ENCODE data around the gene VEGFA. TPM values are rescaled to one million over a fixed set of nuclear protein-coding genes. Genes with fewer than 3 reads are reported as not detected.
A peak's percentile ranks its signal among the peaks of the same experiment; 100 is the strongest.

VEGFA gene
- total RNA-seq, 1 donor from 2014 or later: 267 TPM

GRCh38 chr6:43807228-43808061 lies 37.4 kb downstream of the VEGFA start:
- no peak for DNase-seq (ENCODE audit: low spot score, unreplicated experiment)

DNA sequence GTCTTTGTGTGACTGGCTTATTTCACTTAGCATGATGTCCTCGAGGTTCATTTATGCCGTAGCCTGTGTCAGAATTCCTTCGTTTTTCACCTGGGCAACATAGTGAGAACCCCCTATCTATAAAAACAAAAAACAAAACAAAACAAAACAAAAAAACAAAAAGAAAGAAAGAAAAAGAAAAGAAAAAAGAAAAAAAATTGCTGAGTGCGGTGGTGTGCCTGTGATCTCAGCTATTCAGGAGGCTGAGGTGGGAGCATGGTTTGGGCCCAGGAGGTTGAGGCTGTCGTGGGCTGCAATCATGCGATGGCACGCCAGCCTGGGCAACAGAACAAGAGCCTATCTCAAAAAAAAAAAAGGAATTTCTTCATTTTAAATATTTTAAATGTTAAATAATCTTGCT lies 38.4 kb downstream of the VEGFA start:
- no peaks in the 10 kb centered on the region for H3K9me3 Mint-ChIP-seq (ENCODE audit: low read depth)
- DNase-seq (ENCODE audit: low spot score, unreplicated experiment): no peak
- H3K27ac Mint-ChIP-seq: no peak overlapping the region
- H3K4me3 Mint-ChIP-seq (ENCODE audit: low read depth): no peak overlapping the region
- peaks cover 63% of the 10 kb centered on the region for H3K4me1 Mint-ChIP-seq (ENCODE audit: low read depth)
- no peaks in the 10 kb centered on the region for H3K36me3 Mint-ChIP-seq (ENCODE audit: insufficient read depth)
- TF ChIP-seq, protein P1, sequence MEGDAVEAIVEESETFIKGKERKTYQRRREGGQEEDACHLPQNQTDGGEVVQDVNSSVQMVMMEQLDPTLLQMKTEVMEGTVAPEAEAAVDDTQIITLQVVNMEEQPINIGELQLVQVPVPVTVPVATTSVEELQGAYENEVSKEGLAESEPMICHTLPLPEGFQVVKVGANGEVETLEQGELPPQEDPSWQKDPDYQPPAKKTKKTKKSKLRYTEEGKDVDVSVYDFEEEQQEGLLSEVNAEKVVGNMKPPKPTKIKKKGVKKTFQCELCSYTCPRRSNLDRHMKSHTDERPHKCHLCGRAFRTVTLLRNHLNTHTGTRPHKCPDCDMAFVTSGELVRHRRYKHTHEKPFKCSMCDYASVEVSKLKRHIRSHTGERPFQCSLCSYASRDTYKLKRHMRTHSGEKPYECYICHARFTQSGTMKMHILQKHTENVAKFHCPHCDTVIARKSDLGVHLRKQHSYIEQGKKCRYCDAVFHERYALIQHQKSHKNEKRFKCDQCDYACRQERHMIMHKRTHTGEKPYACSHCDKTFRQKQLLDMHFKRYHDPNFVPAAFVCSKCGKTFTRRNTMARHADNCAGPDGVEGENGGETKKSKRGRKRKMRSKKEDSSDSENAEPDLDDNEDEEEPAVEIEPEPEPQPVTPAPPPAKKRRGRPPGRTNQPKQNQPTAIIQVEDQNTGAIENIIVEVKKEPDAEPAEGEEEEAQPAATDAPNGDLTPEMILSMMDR (IDR thresholded peaks at IDR 0.05; ENCODE audit: unreplicated experiment): no peak
- H3K27me3 Mint-ChIP-seq: no peaks in the 10 kb centered on the region

More at GRCh38 chr6:43807228-43808061, 37.4 kb downstream of the VEGFA start:
- no peaks in the 10 kb centered on the region for H3K36me3 Mint-ChIP-seq (ENCODE audit: insufficient read depth)
- H3K4me3 Mint-ChIP-seq (ENCODE audit: low read depth): no peak overlapping the region
- peak overlapping the region; percentile 11 for H3K27ac Mint-ChIP-seq
- H3K9me3 Mint-ChIP-seq (ENCODE audit: low read depth): no peaks in the 10 kb centered on the region
- H3K4me1 Mint-ChIP-seq (ENCODE audit: low read depth): peaks cover 67% of the 10 kb centered on the region
- TF ChIP-seq, protein P1 (IDR thresholded peaks at IDR 0.05; ENCODE audit: unreplicated experiment): no peak
- H3K27me3 Mint-ChIP-seq: no peaks in the 10 kb centered on the region

DNA sequence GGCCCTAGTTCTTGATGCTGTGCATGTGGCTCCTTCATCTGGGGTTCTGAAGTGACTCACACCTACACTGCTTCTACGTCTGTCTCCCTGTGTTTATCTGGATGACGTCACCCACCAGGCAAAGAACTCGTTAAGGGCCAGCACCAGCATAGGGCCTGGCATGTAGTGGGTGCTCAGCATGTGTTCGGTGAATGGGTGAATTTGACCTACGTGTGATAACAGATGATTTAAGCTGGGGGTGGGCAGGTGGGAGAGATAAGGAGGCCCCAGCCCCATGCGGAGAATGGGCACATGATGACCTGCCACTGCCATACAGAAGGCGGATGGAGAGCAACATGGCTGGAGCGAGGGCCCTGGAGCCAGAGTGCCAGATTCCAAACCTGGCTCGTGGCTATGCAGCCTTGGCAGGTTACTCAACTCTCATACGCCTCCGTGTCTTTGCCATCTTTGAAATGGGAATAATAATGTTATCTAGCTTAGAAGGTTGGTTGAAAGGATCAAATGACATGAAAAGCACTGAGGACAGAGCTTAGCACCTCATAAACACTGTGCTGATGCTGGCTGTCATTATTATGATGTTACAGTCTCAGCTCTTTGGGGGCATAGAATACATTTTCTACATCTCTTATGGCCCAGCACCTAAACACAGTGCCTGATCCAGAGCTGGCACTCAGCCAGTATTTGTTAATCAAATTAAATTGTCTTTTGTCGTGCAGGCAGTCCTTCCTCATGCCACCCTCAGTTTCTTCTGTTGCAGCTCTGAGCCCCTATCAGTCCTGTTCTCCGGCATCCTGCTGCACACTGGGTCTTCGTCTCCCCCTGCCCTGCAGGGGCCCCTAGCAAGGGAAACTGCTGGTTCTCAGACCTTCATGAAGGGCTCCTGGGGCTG lies 39.6 kb downstream of the VEGFA start:
- Mint-ChIP-seq H3K9me3 (ENCODE audit: low read depth) (no peaks in the 10 kb centered on the region), H3K36me3 (ENCODE audit: insufficient read depth) (no peaks in the 10 kb centered on the region), H3K27ac (peak overlapping the region; percentile 10), H3K27me3 (no peaks in the 10 kb centered on the region), H3K4me3 (ENCODE audit: low read depth) (no peak overlapping the region), H3K4me1 (ENCODE audit: low read depth) (peaks cover 55% of the 10 kb centered on the region)
- DNase-seq (ENCODE audit: low spot score, unreplicated experiment): no peak
- TF ChIP-seq, protein P1 (IDR thresholded peaks at IDR 0.05; ENCODE audit: unreplicated experiment): no peak

GRCh38 chr6:43810965-43811732 lies 41.1 kb downstream of the VEGFA start:
- peak overlapping the region; percentile 17 for H3K27ac Mint-ChIP-seq

More at GRCh38 chr6:43810965-43811732, 41.1 kb downstream of the VEGFA start:
- TF ChIP-seq, protein P1 (IDR thresholded peaks at IDR 0.05; ENCODE audit: unreplicated experiment): no peak
- H3K4me1 Mint-ChIP-seq (ENCODE audit: low read depth): peaks cover 42% of the 10 kb centered on the region
- no peak overlapping the region for H3K4me3 Mint-ChIP-seq (ENCODE audit: low read depth)
- no peaks in the 10 kb centered on the region for H3K9me3 Mint-ChIP-seq (ENCODE audit: low read depth)
- DNase-seq (ENCODE audit: low spot score, unreplicated experiment): no peak
- peaks cover under 1% of the 10 kb centered on the region for H3K27me3 Mint-ChIP-seq
- no peaks in the 10 kb centered on the region for H3K36me3 Mint-ChIP-seq (ENCODE audit: insufficient read depth)
